Gastrocnemius medialis (tissue), 4 donors: ENCODE data around the gene SPDYE1. TPM values are rescaled to one million over a fixed set of nuclear protein-coding genes. Genes with fewer than 3 reads are reported as not detected.

ENCODE experiments used
- ATAC-seq, 2 donors: fragments of 150-250 bp; one replicate each; pipeline ENCODE4 v1.9.1; 2016
- DNase-seq, 2 donors: peaks; one replicate each; pipeline ENCODE4 v3.0.0-alpha.2; 2019
- H3K27ac ChIP-seq, 4 donors: fragments of 200-600 bp; sonication (generic); 1 replicate in 1 of 4; 2 replicates in 3 of 4; pipeline ENCODE4 v1.5.1; 2016 to 2018; ENCODE audit warnings: mild to moderate bottlenecking in 2 of 4, moderate library complexity in 1 of 4
- H3K27me3 ChIP-seq, 3 donors: fragments of 200-600 bp; sonication (generic) in 2 of 3; 1 replicate in 1 of 3; 2 replicates in 2 of 3; pipeline versions ENCODE4 v1.5.1 to v1.6.0; 2016 to 2019; ENCODE audit warnings: mild to moderate bottlenecking in 1 of 3, moderate library complexity in 1 of 3
- H3K36me3 ChIP-seq, 2 donors: fragments of 200-600 bp; sonication (generic) in 1 of 2; one replicate each; pipeline ENCODE4 v1.5.1; 2017 to 2018
- H3K4me1 ChIP-seq, 2 donors: fragments of 200-600 bp; sonication (generic) in 1 of 2; one replicate each; pipeline ENCODE4 v1.5.1; 2016 to 2017; ENCODE audit warnings: mild to moderate bottlenecking in 2 of 2
- H3K4me3 ChIP-seq, 4 donors: fragments of 200-600 bp; sonication (generic) in 3 of 4; 1 replicate in 1 of 4; 2 replicates in 3 of 4; pipeline ENCODE4 v1.5.1; 2016 to 2019; ENCODE audit warnings: mild to moderate bottlenecking in 2 of 4
- H3K9me3 ChIP-seq, 3 donors: fragments of 200-600 bp; sonication (generic) in 2 of 3; 1 replicate in 1 of 3; 2 replicates in 2 of 3; pipeline ENCODE4 v1.5.1; 2016 to 2019
- CTCF ChIP-seq, 5 experiments: fragments of 450-650 bp in 3 of 5; fragments of 200-600 bp in 2 of 5; sonication (generic) in 2 of 5; IDR thresholded peaks in 4 of 5; conservative IDR thresholded peaks in 1 of 5; 1 replicate in 4 of 5; 2 replicates in 1 of 5; pipeline ENCODE4 v1.5.1; 2016 to 2019; ENCODE audit warnings: antibody characterized with exemption in 5 of 5, mild to moderate bottlenecking in 3 of 5, moderate library complexity in 3 of 5
- POLR2A ChIP-seq, 2 donors: fragments of 450-650 bp; IDR thresholded peaks; one replicate each; pipeline ENCODE4 v1.6.1; 2017; ENCODE audit warnings: antibody characterized with exemption in 2 of 2, mild to moderate bottlenecking in 2 of 2, moderate library complexity in 2 of 2
- in situ Hi-C, 4 donors: fragments of 200-750 bp; cut with MboI; loops; one replicate each; pipeline versions ENCODE4 v1.15.0 to v1.8.0; 2017; ENCODE audit warnings: low sequenced_read_pairs in 4 of 4
- intact Hi-C: fragments of 100-400 bp; cut with DNase I; formaldehyde crosslinking; loops from one replicate; pipeline ENCODE4 v1.15.1; 2023; ENCODE audit warnings: low total_unique reads
- microRNA-seq, 2 donors: library from miRNA; unstranded; fragments of <30 nt; microRNA quantifications; one replicate each; pipeline ENCODE4, GENCODE V29; 2016; ENCODE audit warnings: borderline replicate concordance in 2 of 2
- total RNA-seq, 4 donors: library from RNA; depleted of rRNA; stranded (reverse); fragments of >200 nt; gene quantifications; one replicate each; pipeline versions ENCODE4 v1.1.0 to v1.2.3, GENCODE V29; 2016

The SPDYE1 gene
- total RNA-seq, 4 donors from 2014 or later: not detected

GRCh38 chr7:44057849-44058758 is 60.4 kb downstream of the SPDYE1 start:
- Histone ChIP-seq H3K36me3 (peaks cover 0 to 66% of the 10 kb centered on the region in 2 donors), H3K9me3 (no peaks in the 10 kb centered on the region), H3K27ac (peak overlapping the region in 1 of 4 donors; percentile 44), H3K27me3 (no peaks in the 10 kb centered on the region), H3K4me1 (peaks cover 20 to 21% of the 10 kb centered on the region in 2 donors), H3K4me3 (no peak overlapping the region)
- DNase-seq (peak in 1 of 2 donors; percentile 15), ATAC-seq (no peak)
- in situ Hi-C loops: no loop called here
- intact Hi-C loops: no loop called here
- TF ChIP-seq CTCF (IDR thresholded peaks at IDR 0.05 in 4 of 5, conservative IDR thresholded peaks at IDR 0.05 in 1 of 5) (no peak), POLR2A (IDR thresholded peaks at IDR 0.05) (no peak)

- Histone ChIP-seq H3K4me1 (peaks cover 27% of the 10 kb centered on the region in 2 donors), H3K9me3 (no peaks in the 10 kb centered on the region), H3K27ac (peak overlapping the region in 1 of 4 donors; percentile 44), H3K4me3 (no peak overlapping the region), H3K27me3 (no peaks in the 10 kb centered on the region), H3K36me3 (peaks cover 0 to 62% of the 10 kb centered on the region in 2 donors)
- TF ChIP-seq POLR2A (IDR thresholded peaks at IDR 0.05): no peak
- no peak for TF ChIP-seq CTCF (IDR thresholded peaks at IDR 0.05 in 4 of 5, conservative IDR thresholded peaks at IDR 0.05 in 1 of 5)
- intact Hi-C loops (no loop called here), in situ Hi-C loops (no loop called here)
- DNase-seq: peak in 1 of 2 donors; percentile 14
- ATAC-seq: no peak
Observed at GRCh38 chr7:44058759-44059218, 61.1 kb downstream of the SPDYE1 start.

- DNase-seq: peak in 1 of 2 donors; percentile 12
- intact Hi-C loops: no loop called here
- TF ChIP-seq CTCF (IDR thresholded peaks at IDR 0.05 in 4 of 5, conservative IDR thresholded peaks at IDR 0.05 in 1 of 5) (no peak), POLR2A (IDR thresholded peaks at IDR 0.05) (no peak)
- in situ Hi-C loops: no loop called here
- Histone ChIP-seq H3K27me3 (no peaks in the 10 kb centered on the region), H3K4me1 (peaks cover 30 to 33% of the 10 kb centered on the region in 2 donors), H3K4me3 (no peak overlapping the region), H3K36me3 (peaks cover 0 to 59% of the 10 kb centered on the region in 2 donors), H3K27ac (peak overlapping the region in 1 of 4 donors; percentile 95), H3K9me3 (no peaks in the 10 kb centered on the region)
- ATAC-seq: no peak
Observed at GRCh38 chr7:44059219-44060090, 61.8 kb downstream of the SPDYE1 start.

Small RNA genes lying within 50 kb of the gene (microRNA-seq; reads per million reads assigned to microRNA genes)
- gene MIR6837: 0 to 0.85 reads per million in 2 donors

Other genes starting within 250 kb of the SPDYE1 start
- 10 to 100 TPM; 26.7 to 45.9 (median 29.3) TPM for gene BLVRA, start 239.2 kb upstream of the SPDYE1 start, total RNA-seq
- gene MRPS24, start 128.4 kb upstream of the SPDYE1 start, total RNA-seq: 100 to 1,000 TPM; 173 to 294 (median 255) TPM
- gene URGCP, start 91.3 kb upstream of the SPDYE1 start, total RNA-seq: 10 to 100 TPM; 29.0 to 47.7 (median 38.3) TPM
- 100 to 1,000 TPM in 2 of 4 donors, 10 to 100 TPM in 2; 71.0 to 116 (median 105) TPM for gene UBE2D4, start 71.5 kb upstream of the SPDYE1 start, total RNA-seq
- 10 to 100 TPM; 48.0 to 77.2 (median 56.0) TPM for gene DBNL, start 46.8 kb downstream of the SPDYE1 start, total RNA-seq
- gene PGAM2, start 67.7 kb downstream of the SPDYE1 start, total RNA-seq: 100 to 1,000 TPM; 129 to 355 (median 306) TPM
- gene POLM, start 84.6 kb downstream of the SPDYE1 start, total RNA-seq: 10 to 100 TPM; 11.1 to 34.6 (median 17.3) TPM
- 10 to 100 TPM in 2 of 4 donors, 1 to 10 TPM in 2; 5.8 to 23.6 (median 15.9) TPM for gene AEBP1, start 106.4 kb downstream of the SPDYE1 start, total RNA-seq
- 10 to 100 TPM; 69.4 to 93.0 (median 77.7) TPM for gene POLD2, start 125.7 kb downstream of the SPDYE1 start, total RNA-seq
- gene MYL7, start 143.4 kb downstream of the SPDYE1 start, total RNA-seq: 1 to 10 TPM in 1 of 4 donors, not detected in 3; 2.6 TPM
- gene GCK, start 191.5 kb downstream of the SPDYE1 start, total RNA-seq: under 1 TPM in 1 of 4 donors, not detected in 3; 0.33 TPM
- gene YKT6, start 203.1 kb downstream of the SPDYE1 start, total RNA-seq: 10 to 100 TPM; 37.9 to 79.5 (median 72.5) TPM